GM12872 (cell line): ENCODE data around the gene LRP1B.

ENCODE experiments used
- CTCF ChIP-seq: IDR thresholded peaks from 3 replicates; pipeline ENCODE4 v1.5.1; 2011; ENCODE audit warnings: low read depth, mild to moderate bottlenecking, low read length, moderate library complexity; ENCODE audit not compliant: insufficient read depth

Gene LRP1B

GRCh38 chr2:140356697-140357096 lies 1774.1 kb downstream of the LRP1B start:
- TF ChIP-seq CTCF, result no peak

GRCh38 chr2:140355511-140356090 lies 1775.2 kb downstream of the LRP1B start:
- no peak for TF ChIP-seq CTCF

GRCh38 chr2:140354544-140354943 lies 1776.3 kb downstream of the LRP1B start:
- no peak for TF ChIP-seq CTCF

GRCh38 chr2:140353541-140353940 lies 1777.3 kb downstream of the LRP1B start:
- no peak for TF ChIP-seq CTCF

GRCh38 chr2:140351692-140352091 lies 1779.1 kb downstream of the LRP1B start:
- no peak for TF ChIP-seq CTCF

- no peak for TF ChIP-seq CTCF
Observed at GRCh38 chr2:140349695-140350094, 1781.1 kb downstream of the LRP1B start.

- TF ChIP-seq CTCF, result no peak
Observed at GRCh38 chr2:140348826-140349225, 1782.0 kb downstream of the LRP1B start.

- no peak for TF ChIP-seq CTCF
Observed at GRCh38 chr2:140344838-140345237, 1786.0 kb downstream of the LRP1B start.
